Measurements from ENCODE around the gene ANO1.

Gene ANO1

GRCh38 chr11:70078095-70078780 lies at the start of gene ANO1:
Gene ANO1 (plus strand): TSS chr11:70078317. CDS start chr11:70078607, 290 bp downstream.
- H3K9ac ChIP-seq (ENCODE audit: low read length): no peak within 1 kb of the TSS
- H3K4me2 ChIP-seq (ENCODE audit: low read length): no peak within 1 kb of the TSS
- no peak within 1 kb of the TSS for H2AFZ ChIP-seq (ENCODE audit: low read length)
- no peak within 1 kb of the TSS for H3K4me3 ChIP-seq (ENCODE audit: low read depth, low read length, poor library complexity, severe bottlenecking)
- no peaks in the 10 kb centered on the region for H3K4me1 ChIP-seq (ENCODE audit: insufficient read depth, low read length, severe bottlenecking)
- no peaks in the 10 kb centered on the region for H4K20me1 ChIP-seq (ENCODE audit: insufficient read depth, low read length)
- no peaks in the 10 kb centered on the region for H3K27me3 ChIP-seq (ENCODE audit: insufficient read depth, low read length)
- H3K27ac ChIP-seq (ENCODE audit: low read depth, low read length, poor library complexity, severe bottlenecking): no peak within 1 kb of the TSS
- H3K79me2 ChIP-seq (ENCODE audit: insufficient read depth, low read length): no peaks in the 10 kb centered on the region
- no peaks in the 10 kb centered on the region for H3K36me3 ChIP-seq (ENCODE audit: insufficient read depth, low read length)
- no peaks in the 10 kb centered on the region for H3K9me2 ChIP-seq (ENCODE audit: low read depth, low read length)
- no peaks in the 10 kb centered on the region for H3K9me3 ChIP-seq (ENCODE audit: low read length)
- no peak for TF ChIP-seq EZH2 (IDR thresholded peaks at IDR 0.05; ENCODE audit: borderline replicate concordance, low read length)
- TF ChIP-seq, protein P1, sequence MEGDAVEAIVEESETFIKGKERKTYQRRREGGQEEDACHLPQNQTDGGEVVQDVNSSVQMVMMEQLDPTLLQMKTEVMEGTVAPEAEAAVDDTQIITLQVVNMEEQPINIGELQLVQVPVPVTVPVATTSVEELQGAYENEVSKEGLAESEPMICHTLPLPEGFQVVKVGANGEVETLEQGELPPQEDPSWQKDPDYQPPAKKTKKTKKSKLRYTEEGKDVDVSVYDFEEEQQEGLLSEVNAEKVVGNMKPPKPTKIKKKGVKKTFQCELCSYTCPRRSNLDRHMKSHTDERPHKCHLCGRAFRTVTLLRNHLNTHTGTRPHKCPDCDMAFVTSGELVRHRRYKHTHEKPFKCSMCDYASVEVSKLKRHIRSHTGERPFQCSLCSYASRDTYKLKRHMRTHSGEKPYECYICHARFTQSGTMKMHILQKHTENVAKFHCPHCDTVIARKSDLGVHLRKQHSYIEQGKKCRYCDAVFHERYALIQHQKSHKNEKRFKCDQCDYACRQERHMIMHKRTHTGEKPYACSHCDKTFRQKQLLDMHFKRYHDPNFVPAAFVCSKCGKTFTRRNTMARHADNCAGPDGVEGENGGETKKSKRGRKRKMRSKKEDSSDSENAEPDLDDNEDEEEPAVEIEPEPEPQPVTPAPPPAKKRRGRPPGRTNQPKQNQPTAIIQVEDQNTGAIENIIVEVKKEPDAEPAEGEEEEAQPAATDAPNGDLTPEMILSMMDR (IDR thresholded peaks at IDR 0.05; ENCODE audit: low read length): no peak
- no peaks in the 10 kb centered on the region for H3F3A ChIP-seq (ENCODE audit: insufficient read depth, low read length)

- Histone ChIP-seq H3K9me3 (ENCODE audit: low read length) (no peaks in the 10 kb centered on the region), H4K20me1 (ENCODE audit: insufficient read depth, low read length) (no peaks in the 10 kb centered on the region), H3F3A (ENCODE audit: insufficient read depth, low read length) (no peaks in the 10 kb centered on the region), H3K4me3 (ENCODE audit: low read depth, low read length, poor library complexity, severe bottlenecking) (no peak overlapping the region), H3K27ac (ENCODE audit: low read depth, low read length, poor library complexity, severe bottlenecking) (no peak overlapping the region), H3K36me3 (ENCODE audit: insufficient read depth, low read length) (no peaks in the 10 kb centered on the region), H3K9me2 (ENCODE audit: low read depth, low read length) (no peaks in the 10 kb centered on the region), H3K27me3 (ENCODE audit: insufficient read depth, low read length) (no peaks in the 10 kb centered on the region; the same call in 1 of the 2 replicates), H2AFZ (ENCODE audit: low read length) (no peak overlapping the region), H3K4me2 (ENCODE audit: low read length) (no peak overlapping the region), H3K9ac (ENCODE audit: low read length) (no peak overlapping the region), H3K4me1 (ENCODE audit: insufficient read depth, low read length, severe bottlenecking) (no peaks in the 10 kb centered on the region), H3K79me2 (ENCODE audit: insufficient read depth, low read length) (no peaks in the 10 kb centered on the region)
- TF ChIP-seq, protein P1 (IDR thresholded peaks at IDR 0.05; ENCODE audit: low read length): no peak
- TF ChIP-seq EZH2 (IDR thresholded peaks at IDR 0.05; ENCODE audit: borderline replicate concordance, low read length): no peak
These were observed 48.8 kb upstream of the ANO1 start for GRCh38 chr11:70029115-70029860.

- Histone ChIP-seq H3K4me2 (ENCODE audit: low read length) (no peak overlapping the region), H3K27ac (ENCODE audit: low read depth, low read length, poor library complexity, severe bottlenecking) (no peak overlapping the region), H3K4me3 (ENCODE audit: low read depth, low read length, poor library complexity, severe bottlenecking) (no peak overlapping the region), H4K20me1 (ENCODE audit: insufficient read depth, low read length) (no peaks in the 10 kb centered on the region), H3K79me2 (ENCODE audit: insufficient read depth, low read length) (no peaks in the 10 kb centered on the region), H3K27me3 (ENCODE audit: insufficient read depth, low read length) (no peaks in the 10 kb centered on the region; the same call in 1 of the 2 replicates), H3K9ac (ENCODE audit: low read length) (no peak overlapping the region), H3K9me2 (ENCODE audit: low read depth, low read length) (no peaks in the 10 kb centered on the region), H3F3A (ENCODE audit: insufficient read depth, low read length) (no peaks in the 10 kb centered on the region), H3K36me3 (ENCODE audit: insufficient read depth, low read length) (no peaks in the 10 kb centered on the region), H2AFZ (ENCODE audit: low read length) (no peak overlapping the region), H3K4me1 (ENCODE audit: insufficient read depth, low read length, severe bottlenecking) (no peaks in the 10 kb centered on the region), H3K9me3 (ENCODE audit: low read length) (no peaks in the 10 kb centered on the region)
- TF ChIP-seq, protein P1 (IDR thresholded peaks at IDR 0.05; ENCODE audit: low read length): no peak
- TF ChIP-seq EZH2 (IDR thresholded peaks at IDR 0.05; ENCODE audit: borderline replicate concordance, low read length): no peak
These were observed 48.2 kb upstream of the ANO1 start for GRCh38 chr11:70029861-70030380.
